Measurements from ENCODE around the gene UST. TPM values are rescaled to one million over a fixed set of nuclear protein-coding genes. Genes with fewer than 3 reads are reported as not detected.

UST gene
- total and polyA plus RNA-seq, 9 of the 15 experiments (the other 6 are each of a cell fraction or from before 2014, with no cell fraction given) = 0.04 to 0.10 TPM; not detected in 7

DNA sequence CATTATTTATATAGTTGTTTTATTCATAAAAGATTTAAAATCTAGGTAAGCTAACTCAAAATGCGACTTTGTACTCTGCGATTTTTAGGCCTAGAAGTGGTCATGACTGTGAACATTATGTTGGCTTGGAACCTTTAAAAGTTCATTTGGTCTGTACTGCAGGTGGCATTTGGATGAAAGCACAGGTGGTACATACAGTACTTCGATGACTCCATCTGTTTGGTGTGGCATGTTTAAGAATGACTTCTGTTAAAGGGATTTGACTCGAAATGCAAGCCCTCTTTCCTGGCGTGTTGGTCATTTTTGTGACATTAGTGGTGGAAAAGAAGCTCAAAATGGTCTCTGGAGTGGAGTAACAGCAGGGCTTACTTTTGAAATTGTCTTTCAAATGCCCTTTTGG lies 118.1 kb downstream of the UST start:
- POLR2A ChIA-PET = interaction anchor here (1.5 kb wide), 1 partner anchor 10 kb away, joined by 3 read pairs; no protein-coding TSS in a partner anchor
- TF ChIP-seq ZKSCAN1 (IDR thresholded peaks at IDR 0.05; ENCODE audit: low read depth, low read length) (no peak), ZNF408 (CRISPR knock-in tag; IDR thresholded peaks at IDR 0.05; ENCODE audit: low read depth) (no peak), HNRNPH1 (optimal IDR thresholded peaks at IDR 0.05; ENCODE audit: low read depth, low read length) (no peak), ZNF121 (CRISPR knock-in tag; conservative IDR thresholded peaks at IDR 0.05) (no peak), ZNF445 (CRISPR knock-in tag; IDR thresholded peaks at IDR 0.05; ENCODE audit: low read depth) (no peak)
- TF ChIP-seq, protein P1, sequence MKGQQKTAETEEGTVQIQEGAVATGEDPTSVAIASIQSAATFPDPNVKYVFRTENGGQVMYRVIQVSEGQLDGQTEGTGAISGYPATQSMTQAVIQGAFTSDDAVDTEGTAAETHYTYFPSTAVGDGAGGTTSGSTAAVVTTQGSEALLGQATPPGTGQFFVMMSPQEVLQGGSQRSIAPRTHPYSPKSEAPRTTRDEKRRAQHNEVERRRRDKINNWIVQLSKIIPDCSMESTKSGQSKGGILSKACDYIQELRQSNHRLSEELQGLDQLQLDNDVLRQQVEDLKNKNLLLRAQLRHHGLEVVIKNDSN (CRISPR knock-in tag; IDR thresholded peaks at IDR 0.05) = no peak
- TF ChIP-seq, protein P2, sequence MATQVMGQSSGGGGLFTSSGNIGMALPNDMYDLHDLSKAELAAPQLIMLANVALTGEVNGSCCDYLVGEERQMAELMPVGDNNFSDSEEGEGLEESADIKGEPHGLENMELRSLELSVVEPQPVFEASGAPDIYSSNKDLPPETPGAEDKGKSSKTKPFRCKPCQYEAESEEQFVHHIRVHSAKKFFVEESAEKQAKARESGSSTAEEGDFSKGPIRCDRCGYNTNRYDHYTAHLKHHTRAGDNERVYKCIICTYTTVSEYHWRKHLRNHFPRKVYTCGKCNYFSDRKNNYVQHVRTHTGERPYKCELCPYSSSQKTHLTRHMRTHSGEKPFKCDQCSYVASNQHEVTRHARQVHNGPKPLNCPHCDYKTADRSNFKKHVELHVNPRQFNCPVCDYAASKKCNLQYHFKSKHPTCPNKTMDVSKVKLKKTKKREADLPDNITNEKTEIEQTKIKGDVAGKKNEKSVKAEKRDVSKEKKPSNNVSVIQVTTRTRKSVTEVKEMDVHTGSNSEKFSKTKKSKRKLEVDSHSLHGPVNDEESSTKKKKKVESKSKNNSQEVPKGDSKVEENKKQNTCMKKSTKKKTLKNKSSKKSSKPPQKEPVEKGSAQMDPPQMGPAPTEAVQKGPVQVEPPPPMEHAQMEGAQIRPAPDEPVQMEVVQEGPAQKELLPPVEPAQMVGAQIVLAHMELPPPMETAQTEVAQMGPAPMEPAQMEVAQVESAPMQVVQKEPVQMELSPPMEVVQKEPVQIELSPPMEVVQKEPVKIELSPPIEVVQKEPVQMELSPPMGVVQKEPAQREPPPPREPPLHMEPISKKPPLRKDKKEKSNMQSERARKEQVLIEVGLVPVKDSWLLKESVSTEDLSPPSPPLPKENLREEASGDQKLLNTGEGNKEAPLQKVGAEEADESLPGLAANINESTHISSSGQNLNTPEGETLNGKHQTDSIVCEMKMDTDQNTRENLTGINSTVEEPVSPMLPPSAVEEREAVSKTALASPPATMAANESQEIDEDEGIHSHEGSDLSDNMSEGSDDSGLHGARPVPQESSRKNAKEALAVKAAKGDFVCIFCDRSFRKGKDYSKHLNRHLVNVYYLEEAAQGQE (IDR thresholded peaks at IDR 0.05; ENCODE audit: borderline replicate concordance) = no peak
- TF ChIP-seq, protein P2 (CRISPR knock-in tag; IDR thresholded peaks at IDR 0.05; ENCODE audit: low read depth) = no peak
- TF ChIP-seq, protein P3, sequence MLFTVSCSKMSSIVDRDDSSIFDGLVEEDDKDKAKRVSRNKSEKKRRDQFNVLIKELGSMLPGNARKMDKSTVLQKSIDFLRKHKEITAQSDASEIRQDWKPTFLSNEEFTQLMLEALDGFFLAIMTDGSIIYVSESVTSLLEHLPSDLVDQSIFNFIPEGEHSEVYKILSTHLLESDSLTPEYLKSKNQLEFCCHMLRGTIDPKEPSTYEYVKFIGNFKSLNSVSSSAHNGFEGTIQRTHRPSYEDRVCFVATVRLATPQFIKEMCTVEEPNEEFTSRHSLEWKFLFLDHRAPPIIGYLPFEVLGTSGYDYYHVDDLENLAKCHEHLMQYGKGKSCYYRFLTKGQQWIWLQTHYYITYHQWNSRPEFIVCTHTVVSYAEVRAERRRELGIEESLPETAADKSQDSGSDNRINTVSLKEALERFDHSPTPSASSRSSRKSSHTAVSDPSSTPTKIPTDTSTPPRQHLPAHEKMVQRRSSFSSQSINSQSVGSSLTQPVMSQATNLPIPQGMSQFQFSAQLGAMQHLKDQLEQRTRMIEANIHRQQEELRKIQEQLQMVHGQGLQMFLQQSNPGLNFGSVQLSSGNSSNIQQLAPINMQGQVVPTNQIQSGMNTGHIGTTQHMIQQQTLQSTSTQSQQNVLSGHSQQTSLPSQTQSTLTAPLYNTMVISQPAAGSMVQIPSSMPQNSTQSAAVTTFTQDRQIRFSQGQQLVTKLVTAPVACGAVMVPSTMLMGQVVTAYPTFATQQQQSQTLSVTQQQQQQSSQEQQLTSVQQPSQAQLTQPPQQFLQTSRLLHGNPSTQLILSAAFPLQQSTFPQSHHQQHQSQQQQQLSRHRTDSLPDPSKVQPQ (CRISPR knock-in tag; IDR thresholded peaks at IDR 0.05; ENCODE audit: borderline replicate concordance) = no peak
- TF ChIP-seq, protein P4, sequence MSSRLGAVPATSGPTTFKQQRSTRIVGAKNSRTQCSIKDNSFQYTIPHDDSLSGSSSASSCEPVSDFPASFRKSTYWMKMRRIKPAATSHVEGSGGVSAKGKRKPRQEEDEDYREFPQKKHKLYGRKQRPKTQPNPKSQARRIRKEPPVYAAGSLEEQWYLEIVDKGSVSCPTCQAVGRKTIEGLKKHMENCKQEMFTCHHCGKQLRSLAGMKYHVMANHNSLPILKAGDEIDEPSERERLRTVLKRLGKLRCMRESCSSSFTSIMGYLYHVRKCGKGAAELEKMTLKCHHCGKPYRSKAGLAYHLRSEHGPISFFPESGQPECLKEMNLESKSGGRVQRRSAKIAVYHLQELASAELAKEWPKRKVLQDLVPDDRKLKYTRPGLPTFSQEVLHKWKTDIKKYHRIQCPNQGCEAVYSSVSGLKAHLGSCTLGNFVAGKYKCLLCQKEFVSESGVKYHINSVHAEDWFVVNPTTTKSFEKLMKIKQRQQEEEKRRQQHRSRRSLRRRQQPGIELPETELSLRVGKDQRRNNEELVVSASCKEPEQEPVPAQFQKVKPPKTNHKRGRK (tag; IDR thresholded peaks at IDR 0.05) = no peak

More for the DNA sequence above, 118.1 kb downstream of the UST start:
- no peak overlapping the region for H3K9ac ChIP-seq (ENCODE audit: insufficient read depth in 1 of 2, low read depth in 2 of 2, low read length in 2 of 2)
- no peaks in the 10 kb centered on the region for H3K9me1 ChIP-seq (ENCODE audit: control insufficient read depth, insufficient read depth, low read length)
- in situ Hi-C loops (cut with MboI) (no loop called here), intact Hi-C loops (cut with micrococcal nuclease) (no loop called here)
- no peaks in the 10 kb centered on the region for H3K9me3 ChIP-seq (replicated peaks; ENCODE audit: control insufficient read depth, insufficient read depth, low read depth, low read length)
- FAIRE-seq (no peak), DNase-seq (ENCODE audit: extremely low read depth in 1 of 4, low spot score in 3 of 4) (no peak), ATAC-seq (no peak)
- CTCF ChIA-PET (ENCODE audit: low intra/inter-chr PET ratio) = no interaction called here
- WGBS (ENCODE audit: insufficient coverage, low coverage, missing lambda C conversion rate) = under 1% methylated on average over 5 of the region's 5 CpGs
- H3K4me2 ChIP-seq (ENCODE audit: insufficient read depth, low read length) = no peak overlapping the region
- H3K27ac ChIP-seq (ENCODE audit: extremely low read depth, low read depth, low read length) = no peak overlapping the region
- no peaks in the 10 kb centered on the region for H3K4me1 ChIP-seq (replicated peaks in 1 of 2; ENCODE audit: control insufficient read depth in 2 of 2, insufficient read depth in 2 of 2, low read length in 2 of 2)
- no peaks in the 10 kb centered on the region for H3K36me3 ChIP-seq (ENCODE audit: control insufficient read depth, insufficient read depth, low read length)
- no peak overlapping the region for H3K4me3 ChIP-seq
- H3K27me3 ChIP-seq (ENCODE audit: control insufficient read depth in 2 of 2, insufficient read depth in 2 of 2, low read length in 2 of 2) = peaks cover 0 to 2% of the 10 kb centered on the region in 2 experiments; a peak in 1 of 5 replicates
- no peaks in the 10 kb centered on the region for H3K79me2 ChIP-seq (ENCODE audit: control insufficient read depth, insufficient read depth, low read length)
- BruUV-seq (replicated peaks) = no TSS peak
- no peaks in the 10 kb centered on the region for H4K20me1 ChIP-seq (replicated peaks; ENCODE audit: control insufficient read depth, insufficient read depth, low read length)
- H2AFZ ChIP-seq (ENCODE audit: low read depth, low read length) = no peak overlapping the region
